GM10266 (cell line): ENCODE data around the gene ZBTB11.
A peak's percentile ranks its signal among the peaks of the same experiment; 100 is the strongest.
"Not testable (repeated sequence)": the region's sequence is repeated elsewhere in the genome, so short reads cannot be mapped to it uniquely, and the experiment has no call there.

Source experiments
- DNase-seq: peaks from one replicate; pipeline ENCODE4 v3.0.0; 2012; ENCODE audit errors: extremely low spot score
- TF ChIP-seq, protein P1 (sequence below): IDR thresholded peaks from 2 replicates; pipeline ENCODE4 v1.5.1; 2012; ENCODE audit warnings: mild to moderate bottlenecking, low read depth; ENCODE audit not compliant: control insufficient read depth, insufficient read depth; ENCODE audit errors: missing control alignments

ZBTB11 gene

DNA sequence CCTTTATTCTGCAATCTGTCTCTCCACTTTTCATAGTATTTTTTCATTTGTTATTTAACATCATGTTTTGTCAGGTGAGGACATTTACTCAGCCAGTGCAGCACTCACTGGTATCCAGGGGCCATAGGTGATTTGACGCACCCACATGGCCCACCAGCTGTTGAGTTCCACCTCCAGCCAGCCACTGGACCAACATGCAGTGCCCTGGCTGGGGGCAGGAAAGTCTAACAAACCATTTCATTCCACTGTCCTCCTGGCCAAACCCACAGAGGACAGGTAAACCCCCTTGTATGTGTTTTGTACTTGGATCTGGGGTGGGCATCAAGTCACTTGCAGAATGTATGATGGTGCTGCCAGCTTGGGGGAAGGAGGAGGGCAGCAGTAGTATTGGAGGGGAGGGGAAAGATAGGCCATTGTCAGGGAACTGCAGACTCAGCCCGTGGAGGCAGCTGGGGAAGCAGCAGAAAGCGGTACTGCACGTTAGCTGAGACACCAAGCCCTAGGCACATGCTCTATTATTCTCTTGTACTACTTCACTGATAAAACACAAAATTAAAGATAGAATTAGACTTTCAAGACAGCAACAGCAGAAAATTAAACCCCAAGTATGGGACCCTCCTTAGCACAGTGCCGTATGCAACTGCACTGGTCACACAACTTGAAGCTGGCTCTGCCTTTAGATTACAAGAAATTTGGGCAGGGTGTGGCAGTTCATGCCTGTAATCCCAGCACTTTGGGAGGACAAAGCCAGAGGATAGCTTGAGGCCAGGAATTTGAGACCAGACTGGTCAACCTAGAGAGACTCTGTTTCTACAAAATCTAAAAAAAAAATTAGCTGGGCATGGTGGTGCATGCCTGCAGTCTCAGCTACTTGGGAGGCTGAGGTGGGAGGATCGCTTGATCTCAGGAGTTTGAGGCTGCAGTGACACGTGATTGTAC is 25.0 kb upstream of the ZBTB11 start:
- DNase-seq, result no peak
- TF ChIP-seq, protein P1, sequence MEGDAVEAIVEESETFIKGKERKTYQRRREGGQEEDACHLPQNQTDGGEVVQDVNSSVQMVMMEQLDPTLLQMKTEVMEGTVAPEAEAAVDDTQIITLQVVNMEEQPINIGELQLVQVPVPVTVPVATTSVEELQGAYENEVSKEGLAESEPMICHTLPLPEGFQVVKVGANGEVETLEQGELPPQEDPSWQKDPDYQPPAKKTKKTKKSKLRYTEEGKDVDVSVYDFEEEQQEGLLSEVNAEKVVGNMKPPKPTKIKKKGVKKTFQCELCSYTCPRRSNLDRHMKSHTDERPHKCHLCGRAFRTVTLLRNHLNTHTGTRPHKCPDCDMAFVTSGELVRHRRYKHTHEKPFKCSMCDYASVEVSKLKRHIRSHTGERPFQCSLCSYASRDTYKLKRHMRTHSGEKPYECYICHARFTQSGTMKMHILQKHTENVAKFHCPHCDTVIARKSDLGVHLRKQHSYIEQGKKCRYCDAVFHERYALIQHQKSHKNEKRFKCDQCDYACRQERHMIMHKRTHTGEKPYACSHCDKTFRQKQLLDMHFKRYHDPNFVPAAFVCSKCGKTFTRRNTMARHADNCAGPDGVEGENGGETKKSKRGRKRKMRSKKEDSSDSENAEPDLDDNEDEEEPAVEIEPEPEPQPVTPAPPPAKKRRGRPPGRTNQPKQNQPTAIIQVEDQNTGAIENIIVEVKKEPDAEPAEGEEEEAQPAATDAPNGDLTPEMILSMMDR, result no peak

DNA sequence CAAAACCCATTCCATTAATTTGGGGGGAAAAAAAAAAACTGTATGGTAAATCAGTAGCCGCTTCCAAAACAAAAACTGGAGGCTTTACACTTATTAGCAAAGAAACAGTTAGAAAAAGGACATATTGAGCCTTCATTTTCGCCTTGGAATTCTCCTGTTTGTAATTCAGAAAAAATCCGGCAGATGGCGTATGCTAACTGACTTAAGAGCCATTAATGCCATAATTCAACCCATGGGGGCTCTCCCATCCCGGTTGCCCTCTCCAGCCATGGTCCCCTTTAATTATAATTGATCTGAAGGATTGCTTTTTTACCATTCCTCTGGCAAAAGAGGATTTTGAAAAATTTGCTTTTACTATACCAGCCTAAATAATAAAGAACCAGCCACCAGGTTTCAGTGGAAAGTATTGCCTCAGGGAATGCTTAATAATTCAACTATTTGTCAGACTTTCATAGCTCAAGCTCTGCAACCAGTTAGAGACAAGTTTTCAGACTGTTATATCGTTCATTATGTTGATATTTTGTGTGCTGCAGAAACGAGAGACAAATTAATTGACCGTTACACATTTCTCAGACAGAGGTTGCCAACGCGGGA is 18.9 kb upstream of the ZBTB11 start:
- no peak for DNase-seq
- TF ChIP-seq, protein P1, result peak; percentile 65

- not testable (repeated sequence) for DNase-seq
Measured at GRCh38 chr3:101694836-101695235, 17.9 kb upstream of the ZBTB11 start.

GRCh38 chr3:101693540-101693939 is 16.6 kb upstream of the ZBTB11 start:
- not testable (repeated sequence) for DNase-seq

DNA sequence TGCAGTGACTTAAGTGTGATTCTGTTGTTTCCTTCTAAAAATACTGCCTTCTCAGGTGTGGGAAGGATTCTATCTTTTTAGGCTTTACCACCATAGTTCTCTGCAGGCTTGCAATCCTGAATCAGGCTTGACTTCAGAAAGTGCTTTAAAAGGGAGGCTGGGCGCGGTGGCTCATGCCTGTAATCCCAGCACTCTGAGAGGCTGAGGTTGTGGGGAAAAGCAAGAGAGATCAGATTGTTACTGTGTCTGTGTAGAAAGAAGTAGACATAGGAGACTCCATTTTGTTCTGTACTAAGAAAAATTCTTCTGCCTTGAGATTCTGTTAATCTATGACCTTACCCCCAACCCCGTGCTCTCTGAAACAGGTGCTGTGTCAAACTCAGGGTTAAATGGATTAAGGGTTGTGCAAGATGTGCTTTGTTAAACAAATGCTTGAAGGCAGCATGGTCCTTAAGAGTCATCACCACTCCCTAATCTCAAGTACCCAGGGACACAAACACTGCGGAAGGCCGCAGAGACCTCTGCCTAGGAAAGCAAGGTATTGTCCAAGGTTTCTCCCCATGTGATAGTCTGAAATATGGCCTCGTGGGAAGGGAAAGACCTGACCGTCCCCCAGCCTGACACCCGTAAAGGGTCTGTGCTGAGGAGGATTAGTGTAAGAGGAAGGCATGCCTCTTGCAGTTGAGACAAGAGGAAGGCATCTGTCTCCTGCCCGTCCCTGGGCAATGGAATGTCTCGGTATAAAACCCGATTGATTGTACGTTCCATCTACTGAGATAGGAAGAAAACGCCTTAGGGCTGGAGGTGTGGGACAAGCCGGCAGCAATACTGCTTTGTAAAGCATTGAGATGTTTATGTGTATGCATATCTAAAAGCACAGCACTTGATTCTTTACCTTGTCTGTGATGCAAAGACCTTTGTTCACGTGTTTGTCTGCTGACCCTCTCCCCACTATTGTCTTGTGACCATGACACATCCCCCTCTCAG is 15.0 kb upstream of the ZBTB11 start:
- DNase-seq, result not testable (repeated sequence)

More at GRCh38 chr3:101693540-101693939, 16.6 kb upstream of the ZBTB11 start:
- TF ChIP-seq, protein P1, result peak; percentile 49

GRCh38 chr3:101690972-101691371 is 14.0 kb upstream of the ZBTB11 start:
- no peak for DNase-seq
- TF ChIP-seq, protein P1, result peak; percentile 20

GRCh38 chr3:101689286-101689685 is 12.4 kb upstream of the ZBTB11 start:
- DNase-seq, result no peak

More at GRCh38 chr3:101689286-101689685, 12.4 kb upstream of the ZBTB11 start:
- TF ChIP-seq, protein P1, result no peak
